Esophagus squamous epithelium (tissue), 5 donors: ENCODE measurements around the gene FSHB. TPM values are rescaled to one million over a fixed set of nuclear protein-coding genes. Genes with fewer than 3 reads are reported as not detected.
"Not testable (repeated sequence)": the region's sequence is repeated elsewhere in the genome, so short reads cannot be mapped to it uniquely, and the experiment has no call there.

Experiments used
- DNase-seq: peaks from one replicate; lab custom pipeline; 2025; lab: John Stamatoyannopoulos, UW
- H3K27ac ChIP-seq, 4 donors: fragments of 200-600 bp; sonication (generic); one replicate each; pipeline ENCODE4 v1.5.1; 2016 to 2019; ENCODE audit warnings: mild to moderate bottlenecking in 1 of 4
- H3K27me3 ChIP-seq, 4 donors: fragments of 200-600 bp; sonication (generic); 1 replicate in 3 of 4; 2 replicates in 1 of 4; pipeline versions ENCODE4 v1.5.1 to v1.6.0; 2017 to 2021; ENCODE audit warnings: antibody characterized with exemption in 1 of 4
- H3K36me3 ChIP-seq, 3 donors: fragments of 200-600 bp; sonication (generic); one replicate each; pipeline ENCODE4 v1.5.1; 2016 to 2019
- H3K4me1 ChIP-seq, 3 donors: fragments of 200-600 bp; sonication (generic); one replicate each; pipeline ENCODE4 v1.5.1; 2017 to 2019
- H3K4me3 ChIP-seq, 4 donors: fragments of 200-600 bp; sonication (generic); 1 replicate in 3 of 4; 2 replicates in 1 of 4; pipeline ENCODE4 v1.5.1; 2016 to 2019; ENCODE audit warnings: mild to moderate bottlenecking in 2 of 4, moderate library complexity in 1 of 4
- H3K9me3 ChIP-seq, 3 donors: fragments of 200-600 bp; sonication (generic); one replicate each; pipeline ENCODE4 v1.5.1; 2016 to 2019
- CTCF ChIP-seq, 6 experiments: fragments of 450-650 bp in 4 of 6; fragments of 200-600 bp in 2 of 6; sonication (generic) in 2 of 6; IDR thresholded peaks; one replicate each; pipeline ENCODE4 v1.5.1; 2016 to 2019; ENCODE audit warnings: antibody characterized with exemption in 6 of 6, mild to moderate bottlenecking in 4 of 6, moderate library complexity in 4 of 6
- POLR2A ChIP-seq, 4 donors: fragments of 450-650 bp; IDR thresholded peaks; one replicate each; pipeline ENCODE4 v1.6.1; 2017; ENCODE audit warnings: antibody characterized with exemption in 4 of 4, mild to moderate bottlenecking in 4 of 4, moderate library complexity in 3 of 4
- WGBS, 2 donors: methylation state at CpG; one replicate each; pipeline ENCODE4 v1.1.5; 2018; 5-methylcytosine and 5-hydroxymethylcytosine counted together
- intact Hi-C: fragments of 100-400 bp; cut with DNase I; formaldehyde crosslinking; loops from one replicate; pipeline ENCODE4 v1.15.0; 2022
- total RNA-seq, 4 donors: library from RNA; depleted of rRNA; stranded (reverse); fragments of >200 nt; gene quantifications; one replicate each; pipeline ENCODE4 v1.1.0, GENCODE V29; 2016
- donor health status: DM: yes; HTN: yes; CAD: no.

FSHB gene
- total RNA-seq = not detected

DNA sequence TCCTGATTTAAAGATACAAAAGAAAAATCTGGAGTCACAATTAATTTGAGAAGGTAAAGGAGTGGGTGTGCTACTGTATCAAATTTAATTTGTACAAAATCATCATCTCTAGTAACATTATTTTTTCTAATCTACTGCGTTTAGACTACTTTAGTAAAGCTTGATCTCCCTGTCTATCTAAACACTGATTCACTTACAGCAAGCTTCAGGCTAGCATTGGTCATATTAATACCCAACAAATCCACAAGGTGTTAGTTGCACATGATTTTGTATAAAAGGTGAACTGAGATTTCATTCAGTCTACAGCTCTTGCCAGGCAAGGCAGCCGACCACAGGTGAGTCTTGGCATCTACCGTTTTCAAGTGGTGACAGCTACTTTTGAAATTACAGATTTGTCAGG, at the start of gene FSHB:
Gene FSHB (plus strand): TSS at position 301 of the 400 bp plus-strand sequence. CDS start 889 bp downstream, outside the sequence.
- no peaks in the 10 kb centered on the region for H3K36me3 ChIP-seq
- H3K4me1 ChIP-seq = no peaks in the 10 kb centered on the region

GRCh38 chr11:30186748-30187147, 44.1 kb upstream of the FSHB start:
- H3K9me3 ChIP-seq = no peaks in the 10 kb centered on the region
- H3K4me3 ChIP-seq = no peak overlapping the region
- WGBS, 2 donors = 66 to 78% methylated on average over 3 of the region's 3 CpGs
- no peak for DNase-seq
- H3K27ac ChIP-seq = no peak overlapping the region
- no peak for TF ChIP-seq CTCF (IDR thresholded peaks at IDR 0.05)
- H3K4me1 ChIP-seq = no peaks in the 10 kb centered on the region
- no peaks in the 10 kb centered on the region for H3K36me3 ChIP-seq
- intact Hi-C loops = no loop called here
- H3K27me3 ChIP-seq = no peaks in the 10 kb centered on the region

More for the DNA sequence above, at the start of gene FSHB:
- WGBS, 2 donors = 58 to 73% methylated on average over 3 of the region's 3 CpGs
- intact Hi-C loops = no loop called here
- no peak within 1 kb of the TSS for H3K27ac ChIP-seq
- no peak for DNase-seq
- peaks cover 0 to 5% (median 0%) of the 10 kb centered on the region in 4 donors for H3K27me3 ChIP-seq
- H3K4me3 ChIP-seq = no peak within 1 kb of the TSS
- peaks cover 0 to 8% (median 0%) of the 10 kb centered on the region in 3 donors for H3K9me3 ChIP-seq
- TF ChIP-seq CTCF (IDR thresholded peaks at IDR 0.05) (no peak), POLR2A (IDR thresholded peaks at IDR 0.05) (no peak)

DNA sequence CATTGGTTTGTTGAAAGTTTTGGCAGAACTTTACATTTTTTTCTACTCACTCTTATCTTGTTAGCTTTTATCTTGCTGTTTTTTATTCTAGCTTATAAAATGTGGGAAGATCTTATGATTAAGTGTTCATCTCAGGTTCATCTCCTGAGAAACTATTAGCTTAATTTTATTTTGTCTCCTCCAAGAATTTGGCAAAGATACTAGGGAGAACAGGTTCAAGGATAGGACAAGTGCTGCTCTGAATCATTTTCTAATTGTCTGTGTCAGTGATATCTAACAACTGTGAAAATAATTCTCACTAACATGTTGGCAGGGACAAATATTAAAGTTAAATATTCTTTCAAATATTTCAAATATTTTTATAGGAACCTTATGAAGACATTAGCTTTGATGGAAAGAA, 38.2 kb upstream of the FSHB start:
- H3K4me3 ChIP-seq = no peak overlapping the region
- no peaks in the 10 kb centered on the region for H3K9me3 ChIP-seq
- no peaks in the 10 kb centered on the region for H3K36me3 ChIP-seq
- TF ChIP-seq POLR2A (IDR thresholded peaks at IDR 0.05) = no peak
- no peak for TF ChIP-seq CTCF (IDR thresholded peaks at IDR 0.05)
- DNase-seq = no peak
- no peak overlapping the region for H3K27ac ChIP-seq
- no peaks in the 10 kb centered on the region for H3K27me3 ChIP-seq
- H3K4me1 ChIP-seq = peaks cover 0 to under 1% (median 0%) of the 10 kb centered on the region in 3 donors
- intact Hi-C loops = no loop called here

GRCh38 chr11:30196400-30197206, 34.2 kb upstream of the FSHB start:
- H3K36me3 ChIP-seq = no peaks in the 10 kb centered on the region
- H3K9me3 ChIP-seq = no peaks in the 10 kb centered on the region
- no peak for DNase-seq
- no peak overlapping the region for H3K4me3 ChIP-seq
- intact Hi-C loops = no loop called here
- no peaks in the 10 kb centered on the region for H3K27me3 ChIP-seq
- H3K4me1 ChIP-seq = peaks cover 0 to 6% (median 0%) of the 10 kb centered on the region in 3 donors
- TF ChIP-seq POLR2A (IDR thresholded peaks at IDR 0.05) (no peak), CTCF (IDR thresholded peaks at IDR 0.05) (peak in 5 of 6 experiments; percentile 21 to 61 (median 55))
- no peak overlapping the region for H3K27ac ChIP-seq
- 28 to 39% methylated on average over 5 of the region's 6 CpGs for WGBS, 2 donors

DNA sequence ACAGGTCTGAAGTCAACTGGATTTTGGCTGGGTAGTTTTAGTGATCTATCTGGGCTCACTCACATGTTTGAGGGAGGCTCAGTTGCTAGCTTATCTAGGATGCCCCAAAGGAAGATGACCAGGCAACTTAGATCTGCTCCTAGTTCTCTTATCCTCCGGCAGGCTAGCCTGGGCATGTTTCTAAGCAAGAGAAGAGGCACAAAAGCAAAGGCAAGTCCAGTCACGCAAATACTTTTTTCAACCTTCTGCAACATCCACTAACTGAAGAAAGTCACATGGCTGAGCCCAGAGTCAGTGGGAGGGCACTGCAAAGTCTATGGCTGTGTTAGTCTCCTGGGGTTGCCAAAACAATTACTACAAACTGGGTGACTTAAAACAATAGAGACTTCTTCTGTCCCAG, 32.9 kb upstream of the FSHB start:
- no peak overlapping the region for H3K27ac ChIP-seq
- DNase-seq = no peak
- H3K36me3 ChIP-seq = no peaks in the 10 kb centered on the region
- 40 to 48% methylated on average over 2 of the region's 2 CpGs for WGBS, 2 donors
- intact Hi-C loops = no loop called here
- TF ChIP-seq CTCF (IDR thresholded peaks at IDR 0.05) (no peak), POLR2A (IDR thresholded peaks at IDR 0.05) (no peak)
- H3K27me3 ChIP-seq = no peaks in the 10 kb centered on the region
- H3K4me3 ChIP-seq = no peak overlapping the region
- H3K9me3 ChIP-seq = no peaks in the 10 kb centered on the region
- H3K4me1 ChIP-seq = peaks cover 0 to 6% (median 0%) of the 10 kb centered on the region in 3 donors

DNA sequence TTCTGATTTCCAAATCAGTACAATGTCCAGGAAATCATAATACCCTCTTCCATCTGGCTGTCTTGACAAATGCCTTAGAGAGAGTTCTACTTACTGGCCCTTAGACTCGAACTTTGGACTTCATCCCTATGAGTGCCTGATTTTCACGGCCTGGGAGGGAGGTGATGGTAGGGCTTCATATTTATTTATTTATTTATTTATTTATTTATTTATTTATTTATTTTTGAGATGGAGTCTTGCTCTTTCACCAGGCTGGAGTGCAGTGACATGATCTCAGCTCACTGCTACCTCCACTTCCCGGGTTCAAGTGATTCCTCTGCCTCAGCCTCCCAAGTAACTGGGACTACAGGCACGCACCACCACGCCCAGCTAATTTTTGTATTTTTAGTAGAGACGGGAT, 27.8 kb upstream of the FSHB start:
- H3K4me1 ChIP-seq, H3K27me3 ChIP-seq, H3K9me3 ChIP-seq, intact Hi-C loops, H3K27ac ChIP-seq, H3K36me3 ChIP-seq, H3K4me3 ChIP-seq, DNase-seq: not testable (repeated sequence)
- 81 to 84% methylated on average over 6 of the region's 6 CpGs for WGBS, 2 donors
